H9 (cell line): ENCODE results near the gene HPGDS. TPM values are rescaled to one million over a fixed set of nuclear protein-coding genes. Genes with fewer than 3 reads are reported as not detected.

Source experiments
- DNase-seq: peaks from one replicate; pipeline ENCODE4 v3.0.0-alpha.2; 2017
- H2AFZ ChIP-seq: one replicate; pipeline ENCODE4 v1.6.1; 2013; ENCODE audit warnings: mild to moderate bottlenecking, low read length, control low read depth, moderate library complexity
- H2AK5ac ChIP-seq: 2 replicates; pipeline ENCODE4 v1.6.1; 2013; ENCODE audit warnings: low read length, control low read depth, mixed read lengths; ENCODE audit not compliant: insufficient read length
- H2BK120ac ChIP-seq: one replicate; pipeline ENCODE4 v1.6.1; 2013; ENCODE audit warnings: low read depth, mild to moderate bottlenecking, low read length, control low read depth, inconsistent platforms; ENCODE audit not compliant: poor library complexity, severe bottlenecking
- H2BK12ac ChIP-seq: 2 replicates; pipeline ENCODE4 v1.6.1; 2013; ENCODE audit warnings: low read length, control low read depth, mixed read lengths, low read depth; ENCODE audit not compliant: insufficient read length
- H2BK15ac ChIP-seq: 2 replicates; pipeline ENCODE4 v1.6.1; 2013; ENCODE audit warnings: low read depth, low read length, control low read depth
- H2BK20ac ChIP-seq: one replicate; pipeline ENCODE4 v1.6.1; 2013; ENCODE audit warnings: low read depth, mild to moderate bottlenecking, low read length, control low read depth, inconsistent platforms; ENCODE audit not compliant: poor library complexity, severe bottlenecking
- H2BK5ac ChIP-seq: 2 replicates; pipeline ENCODE4 v1.6.1; 2013; ENCODE audit warnings: low read length, control low read depth, mixed read lengths; ENCODE audit not compliant: insufficient read length
- H3K14ac ChIP-seq: 2 replicates; pipeline ENCODE4 v1.6.1; 2013; ENCODE audit warnings: low read length, control low read depth; ENCODE audit not compliant: insufficient read depth
- H3K18ac ChIP-seq: 2 replicates; pipeline ENCODE4 v1.6.1; 2013; ENCODE audit warnings: low read depth, mild to moderate bottlenecking, mixed read lengths, low read length, control low read depth; ENCODE audit not compliant: insufficient read length
- H3K23ac ChIP-seq: 2 replicates; pipeline ENCODE4 v1.6.1; 2013; ENCODE audit warnings: low read length, control low read depth, mixed read lengths, low read depth; ENCODE audit not compliant: insufficient read length
- H3K23me2 ChIP-seq: 2 replicates; pipeline ENCODE4 v1.6.1; 2013; ENCODE audit warnings: low read depth, mild to moderate bottlenecking, mixed read lengths, low read length, control low read depth; ENCODE audit not compliant: insufficient read length, poor library complexity, severe bottlenecking
- H3K27ac ChIP-seq: 2 replicates; pipeline ENCODE4 v1.5.1; 2013; ENCODE audit warnings: low read length, control low read depth, mixed read lengths, low read depth; ENCODE audit not compliant: insufficient read length
- H3K27me3 ChIP-seq: 2 replicates; pipeline ENCODE4 v1.6.1; 2013; ENCODE audit warnings: low read length, control low read depth, inconsistent platforms; ENCODE audit not compliant: insufficient read depth
- H3K4ac ChIP-seq: 2 replicates; pipeline ENCODE4 v1.6.1; 2013; ENCODE audit warnings: low read depth, mild to moderate bottlenecking, control low read depth, inconsistent platforms, low read length, moderate library complexity
- H3K4me1 ChIP-seq: 2 replicates; pipeline ENCODE4 v1.6.1; 2013; ENCODE audit warnings: low read length, control low read depth, inconsistent platforms; ENCODE audit not compliant: insufficient read depth
- H3K4me2 ChIP-seq: 2 replicates; pipeline ENCODE4 v1.6.1; 2013; ENCODE audit warnings: low read length, control low read depth, mixed read lengths; ENCODE audit not compliant: insufficient read length, insufficient read depth
- H3K56ac ChIP-seq: 2 replicates; pipeline ENCODE4 v1.6.1; 2013; ENCODE audit warnings: low read depth, mild to moderate bottlenecking, mixed read lengths, low read length, control low read depth; ENCODE audit not compliant: insufficient read length
- H3K79me1 ChIP-seq: 2 replicates; pipeline ENCODE4 v1.6.1; 2013; ENCODE audit warnings: low read depth, mild to moderate bottlenecking, moderate library complexity, low read length, control low read depth, inconsistent platforms; ENCODE audit not compliant: insufficient read depth, poor library complexity, severe bottlenecking
- H3K79me2 ChIP-seq: 2 replicates; pipeline ENCODE4 v1.6.1; 2013; ENCODE audit warnings: low read length, control low read depth, inconsistent platforms; ENCODE audit not compliant: insufficient read depth
- H3K9ac ChIP-seq: 2 replicates; pipeline ENCODE4 v1.6.1; 2013; ENCODE audit warnings: low read length, control low read depth, mixed read lengths; ENCODE audit not compliant: insufficient read length; ENCODE audit errors: extremely low read depth
- H3K9me3 ChIP-seq: one replicate; pipeline ENCODE4 v1.6.1; 2013; ENCODE audit warnings: low read depth, low read length, inconsistent platforms; ENCODE audit not compliant: control insufficient read depth
- H3T11ph ChIP-seq: one replicate; pipeline ENCODE4 v1.6.1; 2013; ENCODE audit warnings: mild to moderate bottlenecking, low read length, control low read depth, inconsistent platforms
- H4K20me1 ChIP-seq: one replicate; pipeline ENCODE4 v1.6.1; 2013; ENCODE audit not compliant: control insufficient read depth, insufficient read length, insufficient read depth
- H4K5ac ChIP-seq: 2 replicates; pipeline ENCODE4 v1.6.1; 2013; ENCODE audit warnings: low read depth, mild to moderate bottlenecking, mixed read lengths, low read length, control low read depth; ENCODE audit not compliant: insufficient read length
- H4K8ac ChIP-seq: replicated peaks from 2 replicates; pipeline ENCODE4 v1.6.1; 2013; ENCODE audit warnings: low read length, control low read depth, mixed read lengths, low read depth; ENCODE audit not compliant: insufficient read length
- H4K91ac ChIP-seq: 2 replicates; pipeline ENCODE4 v1.6.1; 2013; ENCODE audit warnings: low read depth, mild to moderate bottlenecking, moderate library complexity, mixed read lengths, low read length, control low read depth; ENCODE audit not compliant: insufficient read length
- H3K27ac Mint-ChIP-seq, 3 experiments: 2 replicates in 2 of 3; 3 replicates in 1 of 3; pipeline ENCODE4 v1.8.0; 2020 to 2021; ENCODE audit warnings: mixed read lengths in 3 of 3, mild to moderate bottlenecking in 1 of 3, moderate library complexity in 1 of 3
- H3K27me3 Mint-ChIP-seq: 2 replicates; pipeline ENCODE4 v1.8.0; 2021; ENCODE audit warnings: low read depth, mild to moderate bottlenecking, moderate library complexity, mixed read lengths
- H3K36me3 Mint-ChIP-seq, 3 experiments: 2 replicates in 2 of 3; 3 replicates in 1 of 3; pipeline ENCODE4 v1.8.0; 2020 to 2021; ENCODE audit warnings: low read depth in 3 of 3, mixed read lengths in 3 of 3; ENCODE audit not compliant: insufficient read depth in 1 of 3
- H3K4me1 Mint-ChIP-seq, 2 experiments: 2 replicates each; pipeline ENCODE4 v1.8.0; 2020; ENCODE audit warnings: mixed read lengths in 2 of 2
- H3K4me3 Mint-ChIP-seq, 2 experiments: 2 replicates in 1 of 2; 3 replicates in 1 of 2; pipeline ENCODE4 v1.8.0; 2020 to 2021; ENCODE audit warnings: mild to moderate bottlenecking in 2 of 2, mixed read lengths in 2 of 2, moderate library complexity in 1 of 2
- H3K9me3 Mint-ChIP-seq, 2 experiments: 2 replicates in 1 of 2; 3 replicates in 1 of 2; pipeline ENCODE4 v1.8.0; 2020; ENCODE audit warnings: mild to moderate bottlenecking in 2 of 2, mixed read lengths in 2 of 2, moderate library complexity in 1 of 2
- total RNA-seq: library from RNA; stranded (reverse); gene quantifications from 2 replicates; pipeline ENCODE4 v1.2.1, GENCODE V29; 2021
- TF ChIP-seq, protein P1 (sequence below): fragments of 200-600 bp; sonication (generic); conservative IDR thresholded peaks from 3 replicates; pipeline ENCODE4 v1.8.0; 2021; ENCODE audit warnings: antibody characterized with exemption, mild to moderate bottlenecking

Gene HPGDS
- total RNA-seq, 1 experiment from 2014 or later: not detected

DNA sequence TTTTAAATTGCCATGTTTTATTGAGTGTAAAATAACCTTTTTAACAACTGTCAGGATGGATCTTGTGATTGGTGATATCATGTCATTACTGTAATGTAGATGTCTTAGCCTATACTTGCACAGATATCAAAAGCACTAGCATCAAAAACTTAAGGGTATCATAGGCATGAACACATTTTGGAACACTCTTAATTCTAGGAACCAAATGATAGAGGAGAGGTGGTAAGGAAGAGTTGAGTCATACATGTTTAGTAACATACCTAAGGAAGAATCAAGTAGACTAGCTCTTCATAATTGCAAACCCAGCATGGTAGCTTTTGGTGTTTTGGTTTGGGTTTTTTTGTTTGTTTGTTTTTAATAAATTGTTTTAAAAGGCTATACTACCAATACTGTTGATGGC, 91.5 kb downstream of the HPGDS start:
- H2BK15ac ChIP-seq: no peak overlapping the region
- no peaks in the 10 kb centered on the region for H3K27me3 ChIP-seq
- Mint-ChIP-seq H3K9me3 (no peaks in the 10 kb centered on the region), H3K4me1 (no peaks in the 10 kb centered on the region), H3K27me3 (no peaks in the 10 kb centered on the region), H3K27ac (no peak overlapping the region; a peak in 1 of 7 replicates), H3K4me3 (no peak overlapping the region), H3K36me3 (peaks cover 9 to 47% (median 39%) of the 10 kb centered on the region in 3 experiments; a peak in 6 of 7 replicates)
- no peak overlapping the region for H3K4ac ChIP-seq
- H3K79me1 ChIP-seq: no peaks in the 10 kb centered on the region
- H3K4me1 ChIP-seq: no peaks in the 10 kb centered on the region
- H3K23ac ChIP-seq: no peak overlapping the region
- no peak overlapping the region for H3T11ph ChIP-seq
- H3K56ac ChIP-seq: no peak overlapping the region
- H4K20me1 ChIP-seq: no peaks in the 10 kb centered on the region
- no peak overlapping the region for H3K9ac ChIP-seq
- no peak for DNase-seq
- H2BK12ac ChIP-seq: no peak overlapping the region
- no peak overlapping the region for H2BK5ac ChIP-seq
- no peak overlapping the region for H2AK5ac ChIP-seq
- no peak overlapping the region for H2AFZ ChIP-seq
- no peaks in the 10 kb centered on the region for H3K79me2 ChIP-seq
- H3K4me2 ChIP-seq: no peak overlapping the region
- no peaks in the 10 kb centered on the region for H3K23me2 ChIP-seq
- H2BK20ac ChIP-seq: no peak overlapping the region
- H4K91ac ChIP-seq: no peak overlapping the region
- TF ChIP-seq, protein P1, sequence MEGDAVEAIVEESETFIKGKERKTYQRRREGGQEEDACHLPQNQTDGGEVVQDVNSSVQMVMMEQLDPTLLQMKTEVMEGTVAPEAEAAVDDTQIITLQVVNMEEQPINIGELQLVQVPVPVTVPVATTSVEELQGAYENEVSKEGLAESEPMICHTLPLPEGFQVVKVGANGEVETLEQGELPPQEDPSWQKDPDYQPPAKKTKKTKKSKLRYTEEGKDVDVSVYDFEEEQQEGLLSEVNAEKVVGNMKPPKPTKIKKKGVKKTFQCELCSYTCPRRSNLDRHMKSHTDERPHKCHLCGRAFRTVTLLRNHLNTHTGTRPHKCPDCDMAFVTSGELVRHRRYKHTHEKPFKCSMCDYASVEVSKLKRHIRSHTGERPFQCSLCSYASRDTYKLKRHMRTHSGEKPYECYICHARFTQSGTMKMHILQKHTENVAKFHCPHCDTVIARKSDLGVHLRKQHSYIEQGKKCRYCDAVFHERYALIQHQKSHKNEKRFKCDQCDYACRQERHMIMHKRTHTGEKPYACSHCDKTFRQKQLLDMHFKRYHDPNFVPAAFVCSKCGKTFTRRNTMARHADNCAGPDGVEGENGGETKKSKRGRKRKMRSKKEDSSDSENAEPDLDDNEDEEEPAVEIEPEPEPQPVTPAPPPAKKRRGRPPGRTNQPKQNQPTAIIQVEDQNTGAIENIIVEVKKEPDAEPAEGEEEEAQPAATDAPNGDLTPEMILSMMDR: no peak
- H3K27ac ChIP-seq: no peak overlapping the region
- no peak overlapping the region for H4K8ac ChIP-seq
- no peak overlapping the region for H3K18ac ChIP-seq
- H2BK120ac ChIP-seq: no peak overlapping the region
- H3K14ac ChIP-seq: no peak overlapping the region
- no peak overlapping the region for H4K5ac ChIP-seq
- no peaks in the 10 kb centered on the region for H3K9me3 ChIP-seq

Other genes with a start within 250 kb of the HPGDS start
- gene SMARCAD1, start 135.0 kb downstream of the HPGDS start, total RNA-seq: 57.1 and 58.2 TPM in 2 replicates
- 57.7 and 58.0 TPM in 2 replicates for gene PDLIM5, start 109.1 kb upstream of the HPGDS start, total RNA-seq